Endometrial microvascular endothelial cells (primary cell): ENCODE measurements around the gene ABT1. TPM values are rescaled to one million over a fixed set of nuclear protein-coding genes. Genes with fewer than 3 reads are reported as not detected.
"Not testable (repeated sequence)": the region's sequence is repeated elsewhere in the genome, so short reads cannot be mapped to it uniquely, and the experiment has no call there.

Experiments used
- in situ Hi-C: cut with HindIII; loops from 2 replicates; pipeline ENCODE4 v1.10.0; 2017; ENCODE audit warnings: low sequenced_read_pairs, low pct_unique_long_range_greater_than_20kb; ENCODE audit errors: inconsistent ontology term
- total RNA-seq: library from RNA; depleted of rRNA; stranded (reverse); fragments of >200 nt; gene quantifications from one replicate; pipeline ENCODE4 v1.2.3, GENCODE V29; 2015; ENCODE audit errors: inconsistent ontology term

The ABT1 gene
- total RNA-seq, result 28.2 TPM

DNA sequence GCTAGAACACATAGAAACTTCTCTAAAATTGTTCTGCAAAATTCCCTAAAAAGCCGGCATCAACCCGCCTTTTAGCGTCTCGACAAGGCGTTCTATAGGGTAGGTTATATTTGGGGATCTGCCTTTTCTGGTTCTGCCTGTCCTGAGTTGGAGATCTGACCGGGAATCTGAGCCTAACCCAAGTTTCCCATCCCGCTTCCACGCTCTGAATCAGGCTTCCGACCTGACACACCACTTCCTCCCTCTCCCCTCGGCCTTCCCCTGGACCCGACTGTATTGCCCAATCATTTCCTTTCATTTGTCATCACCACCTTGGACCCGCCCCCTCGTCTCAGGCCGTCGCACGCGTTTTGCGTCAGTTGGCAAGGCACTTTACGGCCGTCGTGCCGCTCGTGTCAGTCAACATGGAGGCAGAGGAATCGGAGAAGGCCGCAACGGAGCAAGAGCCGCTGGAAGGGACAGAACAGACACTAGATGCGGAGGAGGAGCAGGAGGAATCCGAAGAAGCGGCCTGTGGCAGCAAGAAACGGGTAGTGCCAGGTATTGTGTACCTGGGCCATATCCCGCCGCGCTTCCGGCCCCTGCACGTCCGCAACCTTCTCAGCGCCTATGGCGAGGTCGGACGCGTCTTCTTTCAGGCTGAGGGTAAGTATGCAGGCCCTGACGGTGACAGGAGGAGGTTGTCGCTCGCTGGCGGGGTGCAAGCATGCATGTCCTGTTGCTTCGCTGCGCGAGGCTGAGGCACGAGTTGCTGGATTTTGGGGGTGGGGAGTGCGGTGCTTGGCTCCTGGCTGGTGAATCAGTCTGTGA is at the start of gene ABT1:
Gene ABT1 (plus strand): TSS at position 375 of the 810 bp plus-strand sequence. CDS start 30 bp downstream, at position 405.
- in situ Hi-C loops, result no loop called here

- in situ Hi-C loops, result not testable (repeated sequence)
Observed at GRCh38 chr6:26547363-26547762, 49.4 kb upstream of the ABT1 start.

DNA sequence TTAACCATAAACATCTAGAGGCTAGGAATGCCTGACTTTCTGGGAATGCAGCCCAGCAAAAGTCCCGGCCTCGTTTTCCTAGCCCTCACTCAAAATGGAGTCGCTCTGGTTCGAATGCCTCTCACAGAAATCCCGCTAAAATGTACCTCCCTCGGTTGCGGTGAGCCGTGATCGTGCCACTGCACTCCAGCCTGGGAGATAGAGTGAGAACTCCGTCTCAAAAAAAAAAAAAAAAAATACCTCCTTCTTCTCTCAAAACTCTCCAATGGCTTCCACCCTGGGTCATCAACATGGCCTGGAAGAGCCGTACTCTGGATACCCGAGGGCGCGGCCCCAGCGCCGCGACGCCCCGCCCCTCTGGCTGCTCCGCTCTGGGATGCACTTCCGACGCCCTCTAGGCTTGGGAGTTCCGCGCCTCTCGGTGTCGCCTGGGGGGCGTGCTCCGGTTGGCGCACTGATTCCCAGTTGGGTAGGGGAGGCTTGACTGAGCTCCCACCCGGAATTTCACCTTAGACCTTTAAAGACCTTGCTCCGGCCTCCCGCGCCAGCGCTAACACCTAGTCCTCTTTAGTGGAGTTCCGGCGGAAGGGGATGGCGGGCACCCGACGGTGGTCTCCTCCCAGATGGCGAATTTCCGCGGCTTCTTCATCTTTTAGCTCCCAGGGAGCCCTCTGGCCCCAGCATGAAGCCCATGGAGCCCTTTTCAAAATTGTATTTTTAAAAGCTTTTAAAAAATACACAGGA is 46.3 kb upstream of the ABT1 start:
- in situ Hi-C loops, result no loop called here

DNA sequence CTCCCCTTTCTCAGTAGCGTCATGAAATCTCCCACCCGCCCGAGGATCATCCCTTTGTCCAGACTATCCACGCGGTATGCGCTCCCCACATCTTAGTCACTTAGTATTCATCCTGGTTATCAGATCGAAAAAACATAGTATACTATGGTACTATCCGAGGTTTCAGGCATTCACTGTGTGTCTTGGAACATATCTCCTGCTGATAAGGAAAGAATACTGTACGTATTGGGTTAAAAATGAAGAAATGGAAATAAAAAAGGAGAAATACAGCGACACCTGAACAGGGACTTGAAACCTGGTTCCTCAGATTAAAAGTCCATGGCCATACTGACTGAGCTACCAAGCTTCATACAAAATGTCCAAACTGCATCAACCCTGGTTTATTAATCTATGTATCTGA is 44.5 kb upstream of the ABT1 start:
- in situ Hi-C loops, result no loop called here

DNA sequence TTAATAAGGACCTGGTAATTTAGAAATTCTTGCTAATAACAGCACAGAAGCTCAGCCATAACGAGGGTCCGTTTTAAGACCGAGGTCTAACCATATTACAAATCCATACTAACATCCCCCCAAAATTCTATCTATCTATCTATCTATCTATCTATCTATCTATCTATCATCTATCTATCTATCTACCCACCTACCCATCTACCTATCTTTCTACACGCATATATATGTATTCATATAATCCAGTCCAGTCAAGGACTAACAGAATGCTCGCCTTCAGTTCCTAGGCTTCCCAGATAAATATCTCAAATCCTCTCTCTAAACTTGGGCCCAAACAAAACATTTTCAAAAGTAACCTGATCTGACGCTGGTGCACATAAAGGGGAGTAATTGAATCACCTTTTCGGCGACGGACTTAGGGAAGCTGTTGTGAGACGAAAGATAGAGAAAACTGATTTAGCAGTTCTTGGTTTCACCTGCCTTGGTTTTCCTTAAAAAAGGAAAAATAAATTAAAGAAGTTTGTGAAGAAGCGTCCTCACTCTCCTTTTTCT is 44.0 kb upstream of the ABT1 start:
- in situ Hi-C loops, result no loop called here

GRCh38 chr6:26553264-26553634 is 43.5 kb upstream of the ABT1 start:
- in situ Hi-C loops, result no loop called here

DNA sequence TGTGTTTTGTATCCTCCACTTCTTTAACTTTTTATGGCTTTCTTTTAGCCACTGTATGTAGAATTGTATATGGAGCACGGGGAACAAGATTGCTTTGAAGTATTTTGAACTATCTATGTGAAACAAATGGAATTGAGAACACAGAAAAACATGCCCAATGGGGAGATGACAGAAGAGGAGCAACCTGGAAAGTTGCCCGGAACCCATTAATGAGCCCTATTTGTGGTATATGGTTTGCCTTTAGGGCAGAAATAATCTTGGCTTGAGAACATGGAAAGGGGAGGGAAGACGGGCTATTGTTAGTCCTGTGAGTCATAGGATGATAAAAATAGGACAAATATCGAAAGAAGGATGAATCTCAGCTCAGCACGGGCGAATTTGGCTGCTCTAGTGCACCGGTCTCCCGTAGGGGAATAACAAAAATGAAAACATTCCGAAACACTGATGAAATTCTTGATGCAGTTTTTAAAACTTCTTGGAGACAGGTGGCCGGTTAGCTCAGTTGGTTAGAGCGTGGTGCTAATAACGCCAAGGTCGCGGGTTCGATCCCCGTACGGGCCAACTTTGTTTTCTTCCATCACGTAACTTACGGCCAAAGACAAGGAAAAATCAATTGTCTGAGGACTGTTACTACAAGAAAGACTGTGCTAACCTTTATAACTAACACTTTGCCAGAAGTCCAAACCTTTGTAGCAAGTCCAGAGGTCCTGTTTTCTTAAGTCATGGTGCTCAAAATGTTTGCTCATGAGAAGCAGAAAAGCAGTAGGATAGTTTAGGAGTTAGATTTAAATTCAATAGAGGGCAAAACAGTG is 42.9 kb upstream of the ABT1 start:
- in situ Hi-C loops, result no loop called here

GRCh38 chr6:26554447-26554696 is 42.4 kb upstream of the ABT1 start:
- in situ Hi-C loops, result no loop called here

DNA sequence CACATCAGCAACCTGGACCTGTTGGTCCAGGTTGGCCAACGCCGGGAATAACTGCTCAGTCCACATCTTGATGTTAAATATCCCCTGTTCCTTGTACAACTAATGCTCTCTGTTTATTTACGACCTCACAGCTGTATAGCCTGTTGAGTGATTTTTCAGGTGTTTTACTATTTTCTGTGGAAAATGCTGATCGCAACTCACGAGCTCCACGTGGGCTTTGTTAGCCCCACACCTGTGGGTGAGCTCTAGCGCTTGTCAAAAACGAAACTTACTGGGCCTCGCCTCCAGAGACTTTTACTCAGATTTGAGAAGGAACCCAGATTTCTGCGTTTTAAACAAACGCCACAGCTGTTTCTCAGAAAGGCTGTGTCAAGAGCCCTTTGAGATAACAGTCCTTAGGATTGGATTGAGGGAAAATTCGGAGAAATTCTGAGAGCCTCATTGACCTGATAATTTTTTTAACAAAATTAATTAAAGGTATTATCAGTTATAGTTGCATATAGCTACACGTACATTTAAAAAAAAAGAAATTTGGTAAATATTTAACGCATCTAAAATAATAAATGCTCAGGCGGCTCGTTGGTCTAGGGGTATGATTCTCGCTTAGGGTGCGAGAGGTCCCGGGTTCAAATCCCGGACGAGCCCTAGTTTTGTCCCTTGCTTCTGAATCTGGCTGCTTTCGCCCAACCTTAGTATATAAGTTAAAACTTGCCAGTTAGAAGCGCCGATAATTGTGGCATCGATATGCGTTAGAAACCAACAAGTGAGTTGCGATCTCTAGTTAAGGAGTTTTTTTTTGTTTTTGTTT is 41.9 kb upstream of the ABT1 start:
- in situ Hi-C loops, result no loop called here

- in situ Hi-C loops, result no loop called here
Observed at GRCh38 chr6:26555505-26556262, 41.1 kb upstream of the ABT1 start.

DNA sequence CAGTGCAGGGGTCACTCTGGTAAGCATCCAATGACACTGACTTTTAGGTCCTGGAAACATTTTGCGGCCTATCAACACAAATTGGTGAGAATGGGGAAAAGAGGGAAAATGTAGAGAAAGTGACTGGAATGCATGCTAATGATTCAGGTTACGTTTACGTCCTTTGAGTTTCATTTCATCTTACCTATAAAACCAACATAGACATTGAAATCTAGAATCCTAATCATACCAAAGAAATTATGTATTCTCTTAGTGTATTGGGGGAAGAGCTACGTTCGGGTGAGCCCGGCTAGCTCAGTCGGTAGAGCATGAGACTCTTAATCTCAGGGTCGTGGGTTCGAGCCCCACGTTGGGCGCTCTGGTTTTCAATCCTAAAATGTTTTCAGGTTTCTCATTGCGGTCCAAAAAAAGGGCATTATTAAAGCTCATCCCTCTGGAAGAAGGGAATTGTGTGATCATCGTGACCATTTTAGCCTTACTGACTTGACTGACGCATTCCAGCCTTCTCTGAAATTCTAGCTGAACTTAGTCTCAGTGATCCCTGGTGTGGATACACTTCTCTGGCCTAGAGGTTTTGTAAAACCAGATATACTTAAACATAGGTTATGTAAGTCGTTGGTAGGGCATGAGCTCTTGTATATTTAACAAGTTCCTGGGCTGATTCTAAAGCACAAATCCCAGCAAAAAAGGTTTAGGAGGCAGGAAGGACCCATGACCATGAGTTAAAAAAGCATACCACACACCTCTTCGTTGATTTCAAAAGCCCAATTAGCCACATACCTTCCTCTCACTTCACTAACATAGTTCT is 40.3 kb upstream of the ABT1 start:
- in situ Hi-C loops, result no loop called here

DNA sequence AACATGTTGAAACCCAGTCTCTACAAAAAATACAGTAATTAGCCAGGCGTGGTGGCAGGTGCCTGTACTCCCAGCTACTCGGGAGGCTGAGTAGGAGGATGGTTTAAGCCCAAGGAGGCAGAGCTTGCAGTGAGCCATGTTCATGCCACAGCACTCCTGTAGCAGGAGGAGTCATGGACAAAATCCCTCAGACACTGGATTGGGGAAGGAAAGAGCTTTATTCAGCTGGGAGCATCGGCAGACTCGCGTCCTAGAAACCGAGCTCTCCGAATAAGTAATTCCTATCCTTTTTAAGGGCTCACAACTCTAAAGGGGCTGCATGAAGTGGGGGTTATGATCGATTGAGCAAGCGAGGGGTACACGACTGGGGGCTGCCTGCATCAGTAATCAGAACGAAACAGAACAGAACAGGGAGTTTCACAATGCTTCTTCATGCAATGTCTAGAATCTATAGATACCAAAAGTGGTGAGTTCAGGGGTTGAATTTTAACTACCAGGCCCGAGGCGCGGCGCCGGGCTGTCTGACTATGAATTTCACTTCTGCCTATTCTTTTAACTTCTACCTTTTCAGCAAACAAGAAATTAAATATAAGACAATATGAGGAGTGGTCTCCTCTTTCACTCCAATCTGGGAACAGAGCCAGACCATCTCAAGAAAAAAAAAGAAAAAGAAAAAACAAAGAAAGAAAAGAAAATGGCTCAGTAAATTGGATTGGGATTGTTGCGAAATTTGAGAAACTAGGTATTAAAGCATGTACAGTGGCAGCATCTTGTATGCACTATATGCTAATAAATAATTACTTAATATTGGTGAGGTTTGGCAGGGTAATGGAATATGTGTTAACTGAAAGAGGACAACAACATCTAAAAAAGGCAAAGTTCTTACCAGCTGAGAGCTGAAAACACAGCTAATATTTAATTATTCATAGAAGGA is 35.0 kb upstream of the ABT1 start:
- in situ Hi-C loops, result no loop called here

GRCh38 chr6:26563488-26563887 is 33.3 kb upstream of the ABT1 start:
- in situ Hi-C loops, result no loop called here

DNA sequence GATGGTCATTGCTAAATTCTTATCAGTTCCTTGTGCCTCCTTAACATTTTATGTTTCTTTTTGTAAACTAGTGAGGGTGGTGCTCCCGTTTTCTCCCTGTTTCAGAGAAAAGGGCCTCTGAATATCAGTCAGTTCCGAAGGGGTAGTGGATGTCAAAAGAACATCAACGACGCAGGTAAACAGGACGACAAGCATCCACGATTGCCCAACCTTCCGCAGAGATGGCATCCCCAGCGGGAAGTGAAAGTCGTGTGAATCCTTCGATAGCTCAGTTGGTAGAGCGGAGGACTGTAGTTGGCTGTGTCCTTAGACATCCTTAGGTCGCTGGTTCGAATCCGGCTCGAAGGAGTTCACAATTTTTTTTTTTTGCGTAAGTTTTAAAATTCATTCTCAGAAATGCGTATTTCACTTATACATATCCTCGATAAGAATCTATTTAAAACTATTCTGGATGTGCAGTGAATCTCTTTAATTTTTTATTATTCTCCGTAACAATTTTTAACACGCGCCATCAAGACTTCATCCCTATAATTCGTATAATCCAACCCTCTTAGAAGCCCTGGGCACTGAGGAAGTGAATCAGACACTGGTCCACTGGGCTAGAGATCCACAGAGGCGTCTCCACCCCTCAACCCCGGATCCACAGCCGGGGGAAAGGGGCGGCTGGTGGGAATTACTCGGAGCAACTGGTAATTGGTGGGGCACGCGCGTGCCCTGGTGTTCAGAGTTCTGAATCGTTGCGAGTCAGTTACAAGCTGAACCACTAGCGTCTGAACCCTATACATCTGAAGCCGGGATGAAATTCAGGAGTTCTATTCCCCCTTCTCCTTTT is 27.9 kb upstream of the ABT1 start:
- in situ Hi-C loops, result no loop called here

GRCh38 chr6:26569433-26569764 is 27.4 kb upstream of the ABT1 start:
- in situ Hi-C loops, result no loop called here
